Left cardiac atrium (tissue), 4 donors: ENCODE results near the gene ING2. TPM values are rescaled to one million over a fixed set of nuclear protein-coding genes. Genes with fewer than 3 reads are reported as not detected.
A peak's percentile ranks its signal among the peaks of the same experiment; 100 is the strongest.
"Not testable (repeated sequence)": the region's sequence is repeated elsewhere in the genome, so short reads cannot be mapped to it uniquely, and the experiment has no call there.

ENCODE experiments used
- ATAC-seq, 2 donors: fragments of 200-7000 bp; cut with Tn5 transposase; one replicate each; pipeline ENCODE4 v1.9.1; 2020; ENCODE audit warnings: mild to moderate bottlenecking in 2 of 2, moderate library complexity in 2 of 2
- DNase-seq: peaks from one replicate; pipeline ENCODE4 v3.0.0-alpha.2; 2020
- intact Hi-C, 2 donors: fragments of 100-400 bp; cut with DNase I; formaldehyde crosslinking; loops; one replicate each; pipeline versions ENCODE4 v1.14.1 to v1.15.1; 2022 to 2023
- long read RNA-seq: library from polyadenylated mRNA; unstranded; transcript quantifications from one replicate; pipeline ENCODE4 v2.0.0, GENCODE V29; 2021
- total RNA-seq, 2 donors: library from RNA; stranded (reverse); fragmentation: NEBNext Ultra II Directional; extraction: Animal tissue kit (Norgen Biotek cat#: 25700); gene quantifications; one replicate each; pipeline ENCODE4 v1.2.1, GENCODE V29; 2021
- donor health status: DM: no; HTN: yes; CAD: no.
- donor health status: DM: no; HTN: yes; CAD: no; lungs with severe emphysema.
- donor health status: DM: yes; HTN: yes; CAD: no.
- donor health status: Dilated cardiomyopathy.

ING2 gene, protein sequence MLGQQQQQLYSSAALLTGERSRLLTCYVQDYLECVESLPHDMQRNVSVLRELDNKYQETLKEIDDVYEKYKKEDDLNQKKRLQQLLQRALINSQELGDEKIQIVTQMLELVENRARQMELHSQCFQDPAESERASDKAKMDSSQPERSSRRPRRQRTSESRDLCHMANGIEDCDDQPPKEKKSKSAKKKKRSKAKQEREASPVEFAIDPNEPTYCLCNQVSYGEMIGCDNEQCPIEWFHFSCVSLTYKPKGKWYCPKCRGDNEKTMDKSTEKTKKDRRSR
- total RNA-seq, result 1 to 10 TPM; 5.4 to 6.2 TPM
- long read RNA-seq, partial matches to known transcripts, result 0 of 1 reads
- long read RNA-seq, other reads (novel, unspliced or antisense), result 0 of 1 reads

DNA sequence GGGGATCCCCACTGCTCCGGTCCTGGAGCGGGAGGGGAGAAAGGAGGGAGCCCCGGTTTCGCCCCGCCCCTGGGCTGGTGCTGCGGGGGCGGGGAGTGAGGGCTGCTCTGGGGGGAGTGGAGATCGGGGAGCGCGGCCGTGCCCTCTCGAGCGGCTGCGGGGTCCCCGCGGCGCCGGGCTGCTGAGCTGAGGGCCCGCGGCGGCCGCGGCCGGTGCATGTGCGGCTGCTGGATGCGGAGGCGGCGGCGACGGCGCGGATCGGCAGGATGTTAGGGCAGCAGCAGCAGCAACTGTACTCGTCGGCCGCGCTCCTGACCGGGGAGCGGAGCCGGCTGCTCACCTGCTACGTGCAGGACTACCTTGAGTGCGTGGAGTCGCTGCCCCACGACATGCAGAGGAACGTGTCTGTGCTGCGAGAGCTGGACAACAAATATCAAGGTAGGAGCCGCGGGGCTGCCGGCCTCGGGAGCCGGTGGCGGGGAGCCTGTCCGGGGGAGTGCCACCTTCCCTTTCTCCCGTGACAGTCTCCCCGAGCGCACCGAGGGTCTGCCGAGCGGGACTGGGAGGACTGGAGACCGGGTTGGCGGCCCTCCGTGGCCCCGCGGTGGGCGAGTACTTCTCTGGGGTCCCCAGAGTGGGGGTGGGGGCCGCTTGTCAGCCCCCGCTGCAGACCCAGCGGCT, at the start of gene ING2:
Gene ING2 (plus strand): TSS at position 129 of the 681 bp plus-strand sequence. CDS start 138 bp downstream, at position 267.
- intact Hi-C loops, result loop anchor here in 1 of 2 donors (10.0 kb wide), 1 partner anchor 150 kb away; the partner anchor contains the start of genes RWDD4 and TRAPPC11
- DNase-seq, result no peak
- ATAC-seq, result peak; percentile 70 to 86

GRCh38 chr4:183455431-183456195, 49.2 kb upstream of the ING2 start:
- intact Hi-C loops, result no loop called here
- ATAC-seq (no peak), DNase-seq (no peak)

- intact Hi-C loops, result no loop called here
- DNase-seq (no peak), ATAC-seq (no peak)
These were observed 46.9 kb upstream of the ING2 start for GRCh38 chr4:183458005-183458404.

DNA sequence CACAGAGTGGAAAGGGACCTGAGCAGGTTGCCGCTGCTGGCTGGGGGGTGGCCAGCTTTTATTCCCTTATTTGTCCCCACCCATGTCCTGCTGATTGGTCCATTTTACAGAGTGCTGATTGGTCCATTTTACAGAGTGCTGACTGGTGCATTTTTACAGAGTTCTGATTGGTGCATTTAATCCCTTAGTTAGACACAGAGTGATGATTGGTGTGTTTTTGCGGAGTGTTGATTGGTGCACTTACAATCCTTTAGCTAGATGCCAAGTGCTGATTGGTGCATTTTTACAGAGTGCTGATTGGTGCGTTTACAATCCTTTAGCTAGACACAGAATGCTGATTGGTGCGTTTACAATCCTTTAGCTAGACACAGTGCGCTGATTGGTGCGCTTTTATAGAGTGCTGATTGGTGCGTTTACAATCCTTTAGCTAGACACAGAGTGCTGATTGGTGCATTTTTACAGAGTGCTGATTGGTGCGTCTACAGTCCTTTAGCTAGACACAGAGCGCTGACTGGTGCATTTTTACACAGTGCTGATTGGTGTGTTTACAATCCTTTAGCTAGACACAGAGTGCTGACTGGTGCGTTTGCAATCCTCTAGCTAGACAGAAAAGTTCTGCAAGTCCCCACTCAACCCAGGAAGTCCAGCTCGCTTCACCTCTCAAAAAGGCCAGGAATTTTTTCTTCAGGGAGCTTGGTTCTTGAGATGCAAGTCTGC, 40.8 kb upstream of the ING2 start:
- DNase-seq, ATAC-seq: not testable (repeated sequence)
- intact Hi-C loops, result loop anchor here in 1 of 2 donors (10.0 kb wide), 1 partner anchor 51 kb away; no protein-coding TSS in a partner anchor

DNA sequence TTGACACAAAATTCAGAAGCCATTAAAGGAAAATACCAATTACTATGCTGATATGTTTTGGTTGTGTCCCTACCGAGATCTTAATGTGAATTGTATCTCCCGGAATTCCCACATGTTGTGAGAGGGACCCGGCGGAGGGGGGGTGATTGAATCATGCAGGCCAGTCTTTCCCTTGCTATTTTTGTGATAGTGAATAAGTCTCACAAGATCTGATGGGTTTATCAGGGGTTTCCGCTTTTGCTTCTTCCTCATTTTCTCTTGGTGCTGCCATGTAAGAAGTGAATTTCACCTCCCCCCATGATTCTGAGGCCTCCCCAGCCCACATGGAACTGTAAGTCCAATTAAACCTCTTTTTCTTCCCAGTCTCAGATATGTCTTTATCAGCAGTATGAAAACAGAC, 39.0 kb upstream of the ING2 start:
- intact Hi-C loops, result loop anchor here in 1 of 2 donors (10.0 kb wide), 1 partner anchor 49 kb away; no protein-coding TSS in a partner anchor
- not testable (repeated sequence) for ATAC-seq, DNase-seq

DNA sequence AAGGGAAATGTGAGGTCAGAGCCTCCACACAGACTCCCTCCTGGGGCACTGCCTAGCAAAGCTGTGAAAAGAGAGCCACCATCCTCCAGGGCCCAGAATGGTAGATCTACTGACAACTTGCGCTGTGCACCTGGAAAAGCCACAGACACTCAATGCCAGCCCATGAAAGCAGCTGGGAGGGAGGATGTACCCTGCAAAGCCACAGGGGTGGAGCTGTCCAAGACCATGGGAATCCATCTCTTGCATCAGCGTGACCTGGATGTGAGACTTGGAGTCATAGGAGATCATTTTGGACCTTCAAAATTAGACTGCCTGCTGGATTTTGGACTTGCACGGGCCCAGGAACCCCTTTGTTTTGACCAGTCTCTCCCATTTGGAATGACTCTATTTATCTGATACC, 37.6 kb upstream of the ING2 start:
- intact Hi-C loops, result loop anchor here in 1 of 2 donors (10.0 kb wide), 1 partner anchor 48 kb away; no protein-coding TSS in a partner anchor
- DNase-seq (no peak), ATAC-seq (no peak)

DNA sequence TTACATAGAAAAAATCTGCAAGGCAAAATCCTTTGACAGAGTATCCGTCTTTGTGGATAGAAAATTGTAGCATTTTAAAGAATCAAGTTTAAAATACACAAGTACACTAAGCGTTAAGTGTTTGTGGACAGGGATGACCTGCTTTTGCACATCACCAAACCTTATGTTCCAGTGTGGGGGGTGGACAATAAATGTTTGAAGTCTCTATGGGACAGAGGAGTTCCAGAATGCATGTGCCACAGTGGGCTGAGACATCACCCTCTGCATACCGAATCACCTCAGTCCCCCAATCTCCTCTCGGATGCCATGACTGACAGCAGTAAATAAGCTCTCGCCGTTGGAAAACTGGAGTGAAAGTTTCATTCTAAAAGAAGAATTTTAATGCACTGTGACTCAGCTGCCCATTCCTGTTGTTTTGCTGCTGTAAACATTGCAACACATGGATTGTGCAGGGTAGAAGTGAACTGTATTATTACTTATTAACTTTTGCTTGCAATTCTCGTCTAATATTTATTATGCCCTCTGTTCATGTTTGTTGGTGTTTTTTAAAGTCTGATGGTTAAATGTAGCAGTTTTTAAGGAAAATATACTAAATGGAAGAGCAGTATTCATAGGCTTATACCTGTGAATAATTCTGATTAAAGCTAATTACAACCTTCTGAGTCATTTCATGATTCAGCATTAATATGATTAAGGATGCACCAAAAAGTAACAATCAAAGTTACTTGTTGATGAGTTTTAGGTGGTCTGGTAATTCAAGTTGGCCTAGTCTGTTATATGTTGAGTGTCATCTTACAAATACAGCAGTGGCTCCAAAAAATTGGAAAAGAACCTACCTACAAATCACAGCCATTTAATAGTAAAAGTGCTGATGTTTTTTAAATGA, 36.4 kb upstream of the ING2 start:
- intact Hi-C loops, result loop anchor here in 1 of 2 donors (10.0 kb wide), 1 partner anchor 46 kb away; no protein-coding TSS in a partner anchor
- no peak for ATAC-seq
- DNase-seq, result no peak

DNA sequence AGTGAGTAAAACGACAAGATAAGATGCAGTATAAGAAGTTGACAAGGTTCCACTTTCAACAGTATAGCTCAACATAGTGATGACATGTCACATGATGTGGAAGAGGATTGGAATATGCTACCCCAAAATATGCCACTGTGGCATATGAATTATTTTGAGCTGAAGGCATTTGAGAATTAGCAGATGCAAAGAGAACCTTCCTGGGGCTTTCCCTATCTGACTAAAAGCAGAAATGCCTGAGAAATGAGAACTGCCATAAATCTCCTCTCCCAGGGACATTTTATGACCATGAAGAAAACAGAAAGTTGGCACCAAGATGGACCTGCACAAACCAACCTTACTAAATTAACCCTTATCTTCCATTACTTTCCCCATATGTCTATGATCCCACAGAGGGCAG, 35.6 kb upstream of the ING2 start:
- no peak for DNase-seq
- ATAC-seq, result no peak
- intact Hi-C loops, result loop anchor here in 1 of 2 donors (10.0 kb wide), 1 partner anchor 46 kb away; no protein-coding TSS in a partner anchor

- DNase-seq (no peak), ATAC-seq (no peak)
- intact Hi-C loops, result loop anchor here in 1 of 2 donors (10.0 kb wide), 2 partner anchors 45 to 185 kb away; partner anchors contain the start of genes RWDD4 and TRAPPC11
These were observed 34.9 kb upstream of the ING2 start for GRCh38 chr4:183469936-183470335.

DNA sequence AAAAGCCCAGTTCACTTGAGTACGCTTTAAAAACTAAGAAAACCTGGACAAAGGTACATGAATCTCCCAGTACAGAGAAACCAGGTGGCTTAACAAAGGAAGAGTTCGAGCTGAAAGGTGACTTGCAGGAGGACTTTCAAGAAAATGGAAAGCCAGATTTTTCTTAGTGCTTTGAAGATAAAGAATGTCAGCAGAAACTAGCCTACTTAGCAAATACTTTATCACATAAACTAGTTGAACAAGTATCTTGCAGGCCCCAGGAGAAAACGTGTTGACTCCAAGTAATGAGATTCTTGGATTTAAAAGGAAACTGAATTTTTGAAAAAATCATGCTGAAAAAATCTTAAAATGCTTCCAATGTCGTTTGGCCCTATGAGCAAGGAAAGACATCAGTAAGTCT, 34.0 kb upstream of the ING2 start:
- DNase-seq (no peak), ATAC-seq (no peak)
- intact Hi-C loops, result loop anchor here in 1 of 2 donors (10.0 kb wide), 1 partner anchor 184 kb away; the partner anchor contains the start of genes RWDD4 and TRAPPC11

GRCh38 chr4:183471946-183472708, 32.7 kb upstream of the ING2 start:
- peak; percentile 93 to 94 for ATAC-seq
- DNase-seq, result peak; percentile 92
- intact Hi-C loops, result loop anchor here in 1 of 2 donors (2.0 to 10.0 kb wide), 2 partner anchors 131 to 183 kb away; partner anchors contain the start of genes RWDD4 and TRAPPC11

DNA sequence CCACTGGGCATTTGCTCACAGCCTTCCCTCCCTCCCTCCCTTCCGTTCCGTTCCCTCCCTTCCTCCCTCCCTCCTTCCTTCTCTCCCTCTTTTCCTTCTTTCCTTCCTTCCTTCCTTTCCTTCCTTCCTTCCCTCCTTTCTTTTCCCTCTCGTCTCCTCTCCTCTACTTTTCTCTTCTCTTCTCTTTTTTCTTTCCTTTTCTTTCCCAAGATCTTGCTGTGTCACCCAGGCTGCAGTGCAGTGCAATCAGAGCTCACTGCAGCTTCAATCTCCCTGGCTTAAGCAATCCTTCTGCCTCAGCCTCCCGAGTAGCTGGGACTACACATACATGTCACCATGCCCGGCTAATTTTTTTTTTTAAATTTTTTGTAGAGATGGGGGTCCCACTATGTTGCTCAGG, 26.7 kb upstream of the ING2 start:
- no peak for ATAC-seq
- no peak for DNase-seq
- intact Hi-C loops, result loop anchor here in 1 of 2 donors (10.0 kb wide), 1 partner anchor 177 kb away; the partner anchor contains the start of genes RWDD4 and TRAPPC11

DNA sequence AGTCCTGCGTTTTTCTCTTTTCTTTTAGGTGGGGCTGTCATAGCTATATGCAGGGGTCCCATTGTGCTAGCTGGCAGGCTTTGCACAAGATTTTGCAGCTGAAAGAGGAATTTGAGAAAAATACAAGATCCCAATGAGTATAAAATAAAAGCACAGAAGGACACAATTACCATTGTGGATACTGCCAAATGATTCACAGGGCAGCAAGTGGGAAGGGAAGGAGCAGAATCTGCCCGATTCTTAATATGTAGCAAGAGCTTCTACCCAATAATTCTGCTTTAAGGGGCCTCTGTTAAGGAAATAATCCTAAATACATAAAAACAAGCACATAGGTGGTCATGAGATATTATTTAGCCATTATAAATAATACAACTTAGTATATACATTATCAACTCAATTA, 25.9 kb upstream of the ING2 start:
- intact Hi-C loops, result loop anchor here in 1 of 2 donors (10.0 kb wide), 1 partner anchor 176 kb away; the partner anchor contains the start of genes RWDD4 and TRAPPC11
- no peak for ATAC-seq
- no peak for DNase-seq

GRCh38 chr4:183482515-183483095, 22.3 kb upstream of the ING2 start:
- intact Hi-C loops, ATAC-seq: not testable (repeated sequence)

GRCh38 chr4:183483997-183484396, 20.9 kb upstream of the ING2 start:
- ATAC-seq (no peak), DNase-seq (no peak)
- intact Hi-C loops, result no loop called here

More at GRCh38 chr4:183482515-183483095, 22.3 kb upstream of the ING2 start:
- not testable (repeated sequence) for DNase-seq
